GM10847 (cell line): ENCODE data around the gene AMFR.

Source experiments
- POLR2A ChIP-seq: IDR thresholded peaks from 2 replicates; pipeline ENCODE4 v1.6.1; 2011; ENCODE audit not compliant: insufficient read length; ENCODE audit errors: extremely low read depth

The AMFR gene

DNA sequence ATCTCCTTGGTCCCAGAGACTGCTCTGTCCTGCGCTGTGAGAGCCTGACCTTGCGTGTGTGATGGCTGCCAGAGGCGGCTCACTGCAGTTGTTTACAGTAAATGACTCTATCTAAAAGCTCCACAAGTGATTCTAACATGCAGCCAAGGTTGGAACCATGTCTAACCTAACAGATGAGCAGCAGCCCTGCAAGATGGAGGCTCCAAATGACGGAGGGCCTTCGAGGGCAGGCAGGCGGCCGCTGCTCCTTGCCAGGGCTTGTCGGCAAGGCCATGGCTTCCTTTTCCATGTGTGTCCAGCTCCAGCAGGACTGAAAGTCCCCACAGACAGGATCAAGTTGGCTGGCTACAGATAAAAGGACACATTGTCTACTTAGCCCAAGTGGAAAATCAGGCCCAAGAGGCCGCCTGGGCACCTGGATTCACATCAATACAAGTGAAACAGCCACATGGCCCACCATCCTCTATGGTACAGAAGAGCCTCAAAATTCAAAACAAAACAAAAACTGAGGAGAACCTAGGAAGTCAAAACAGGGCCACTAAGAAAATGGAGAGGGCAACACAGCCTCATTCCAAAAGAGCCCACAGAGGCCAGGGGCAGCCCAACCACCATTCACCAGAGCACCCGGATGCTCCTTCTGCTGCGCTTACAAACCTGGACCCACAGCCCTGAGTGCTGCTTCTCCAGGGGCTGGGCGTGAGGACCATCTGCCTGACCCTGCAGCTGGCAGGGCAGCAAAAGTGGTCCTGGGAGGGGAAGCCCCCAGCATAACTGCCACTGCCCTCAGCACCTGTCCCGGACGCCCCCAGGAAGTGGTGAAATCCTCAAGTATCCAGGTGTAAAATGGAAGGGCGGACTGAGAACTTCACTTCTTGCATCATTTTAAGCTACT, 65.0 kb downstream of the AMFR start:
- no peak for TF ChIP-seq POLR2A

DNA sequence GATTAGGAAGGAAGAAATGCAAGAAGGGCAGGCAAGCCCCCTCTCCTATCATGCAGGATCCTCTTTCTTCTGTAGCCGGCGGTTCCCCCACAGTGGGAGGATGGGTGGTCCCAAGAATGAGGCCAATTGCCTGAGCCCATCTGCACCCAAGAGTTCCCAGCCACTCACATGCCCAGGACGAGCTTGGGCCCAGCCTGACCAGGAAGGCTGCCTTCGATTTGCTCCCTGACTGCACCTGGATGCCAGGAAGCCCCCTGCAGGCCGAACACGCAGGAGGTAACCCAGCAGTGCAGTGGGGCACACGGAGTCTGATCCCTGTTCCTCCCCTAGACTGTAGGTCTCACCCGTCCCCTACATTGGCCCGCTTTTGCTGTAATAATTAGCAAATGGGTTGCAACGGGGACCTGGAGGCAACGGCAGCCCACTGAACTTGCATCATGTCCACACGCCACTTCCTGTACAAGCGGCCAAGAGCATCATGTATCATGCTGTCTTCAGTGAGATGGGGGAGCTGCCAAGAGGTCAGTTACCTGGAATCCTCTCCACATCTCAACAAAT, 67.5 kb downstream of the AMFR start:
- no peak for TF ChIP-seq POLR2A

DNA sequence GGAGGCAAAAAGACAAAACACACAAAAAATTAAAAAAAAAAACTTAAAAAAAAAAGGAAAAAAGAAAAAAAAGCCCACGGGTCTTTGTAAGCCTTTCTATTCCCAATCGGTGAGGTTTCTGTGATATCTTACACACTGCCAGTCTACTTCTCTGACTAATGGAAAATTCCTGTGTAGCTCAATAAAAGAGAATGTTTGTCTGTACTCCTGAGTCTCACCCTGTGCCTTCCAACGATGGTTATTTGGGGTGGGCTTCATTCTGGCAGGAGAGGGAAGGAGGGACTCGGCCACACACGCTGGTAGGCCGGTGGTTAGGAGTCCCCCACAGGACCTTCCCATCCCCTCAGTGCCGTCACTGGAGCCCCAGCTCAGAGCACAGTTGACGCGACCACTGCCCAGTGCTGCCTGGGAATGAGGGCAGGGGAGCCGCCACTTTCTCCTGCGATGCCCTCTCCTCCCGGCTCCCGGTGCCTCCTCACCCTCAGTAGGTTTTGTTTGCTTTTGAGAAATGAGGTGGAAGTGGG, 68.0 kb downstream of the AMFR start:
- no peak for TF ChIP-seq POLR2A

DNA sequence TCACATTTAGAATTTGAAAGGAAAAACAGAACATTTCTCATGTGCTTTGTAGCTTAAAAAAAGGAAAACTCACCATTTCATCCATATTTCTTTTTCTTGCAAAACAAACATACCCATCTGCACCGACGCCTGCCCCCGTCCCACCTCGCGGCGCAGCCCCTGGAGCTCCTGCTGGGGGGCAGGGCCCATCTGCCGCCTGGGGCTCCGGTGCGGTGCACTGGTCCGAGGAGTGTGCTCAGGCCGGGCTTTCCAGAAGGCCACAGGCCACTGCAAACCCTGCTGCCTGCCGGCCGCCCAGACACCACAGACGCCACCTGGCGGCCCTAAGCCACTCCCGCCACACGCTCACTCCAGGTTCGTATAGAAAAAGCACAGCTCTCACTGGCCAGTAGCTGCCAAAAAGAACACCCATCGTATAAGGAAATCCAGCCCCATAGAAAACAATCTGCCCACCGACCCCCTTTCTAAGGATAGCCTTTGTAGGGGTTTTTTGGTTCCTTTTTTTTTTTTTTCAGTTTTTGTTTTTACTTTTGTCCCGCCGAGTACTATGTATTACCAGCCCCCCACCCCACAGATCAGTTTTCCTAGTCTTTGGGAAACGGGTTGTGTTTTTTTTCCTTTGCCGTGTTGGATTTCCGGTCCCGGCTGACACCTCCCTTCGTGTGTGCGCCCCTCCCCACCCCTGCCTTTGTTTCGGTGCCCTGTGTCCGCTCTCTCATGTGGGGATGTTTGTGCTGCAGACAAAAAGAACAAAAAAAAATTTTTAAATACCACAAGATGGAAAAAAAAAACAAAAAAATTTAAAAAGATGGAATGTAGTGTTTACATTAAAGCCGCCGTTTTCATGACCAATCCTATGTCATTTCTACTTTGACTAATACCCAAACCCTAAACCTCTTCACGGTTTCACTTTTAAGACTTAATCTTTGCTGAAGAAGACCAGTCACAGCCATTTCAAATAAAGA, 68.8 kb downstream of the AMFR start:
- no peak for TF ChIP-seq POLR2A

- TF ChIP-seq POLR2A = no peak
Observed at GRCh38 chr16:56355786-56356275, 69.5 kb downstream of the AMFR start.

DNA sequence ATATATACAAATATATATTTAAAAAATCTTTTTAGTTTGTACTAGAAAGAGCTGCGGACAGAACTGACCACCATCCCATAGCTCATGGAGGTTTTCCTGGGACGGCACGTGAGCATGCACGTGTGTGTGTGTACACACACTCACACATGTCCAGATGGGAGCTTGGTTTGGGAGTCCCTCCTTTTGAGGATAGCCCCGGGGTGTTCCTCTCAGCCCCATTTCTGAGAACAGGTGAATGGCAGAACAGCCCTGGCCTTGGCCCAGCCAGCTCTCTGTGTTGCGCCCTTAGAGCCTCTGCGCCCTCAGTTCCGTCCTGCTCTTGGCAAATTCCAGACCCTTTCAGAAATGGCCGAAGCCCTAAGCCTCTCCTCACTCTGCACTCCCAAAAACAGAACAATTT, 70.1 kb downstream of the AMFR start:
- TF ChIP-seq POLR2A = no peak

- TF ChIP-seq POLR2A = no peak
Observed at GRCh38 chr16:56354746-56355145, 70.6 kb downstream of the AMFR start.

- no peak for TF ChIP-seq POLR2A
Observed at GRCh38 chr16:56354016-56354415, 71.3 kb downstream of the AMFR start.

DNA sequence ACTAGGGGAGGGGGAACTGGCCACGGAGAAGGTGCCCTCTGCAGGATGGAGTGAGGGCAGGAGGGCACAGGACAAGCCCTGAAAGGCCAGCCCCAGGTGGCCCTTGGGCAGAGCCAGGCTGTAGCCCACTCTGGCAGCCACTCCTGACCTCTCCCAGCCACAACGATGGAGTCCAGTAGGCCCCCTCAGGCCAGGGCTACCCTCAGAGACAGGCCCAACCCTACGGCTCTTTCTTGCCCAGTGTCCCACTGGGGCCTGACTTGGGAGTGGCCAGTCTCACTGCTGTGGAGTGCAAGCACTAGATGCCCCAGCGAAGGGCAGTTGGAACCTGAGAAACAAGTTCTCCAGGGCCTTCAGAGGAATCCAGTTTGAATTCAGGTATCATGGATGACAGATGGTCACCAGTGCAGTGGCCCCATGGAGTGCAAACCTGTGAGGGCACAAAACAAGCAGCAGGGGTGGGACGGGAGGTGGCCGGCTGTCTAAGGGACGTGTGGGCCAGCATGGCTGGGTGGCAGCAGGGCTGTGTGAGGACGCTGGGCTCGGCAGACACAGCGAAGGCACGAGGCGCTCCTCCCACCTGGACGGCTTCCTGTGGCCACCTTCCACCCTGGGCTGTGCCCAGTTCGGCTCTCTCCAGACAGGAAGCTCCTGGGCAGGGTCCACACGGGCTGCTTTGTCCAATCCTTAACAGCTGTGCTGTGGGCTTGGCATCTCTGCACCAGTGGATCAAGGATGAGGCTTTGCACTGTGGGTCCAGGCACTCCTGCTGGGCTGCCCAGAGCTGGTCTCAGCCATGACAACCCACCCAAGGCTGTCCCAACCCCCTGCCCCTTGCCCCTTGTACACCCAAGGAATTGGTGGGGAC, 72.1 kb downstream of the AMFR start:
- TF ChIP-seq POLR2A = no peak

DNA sequence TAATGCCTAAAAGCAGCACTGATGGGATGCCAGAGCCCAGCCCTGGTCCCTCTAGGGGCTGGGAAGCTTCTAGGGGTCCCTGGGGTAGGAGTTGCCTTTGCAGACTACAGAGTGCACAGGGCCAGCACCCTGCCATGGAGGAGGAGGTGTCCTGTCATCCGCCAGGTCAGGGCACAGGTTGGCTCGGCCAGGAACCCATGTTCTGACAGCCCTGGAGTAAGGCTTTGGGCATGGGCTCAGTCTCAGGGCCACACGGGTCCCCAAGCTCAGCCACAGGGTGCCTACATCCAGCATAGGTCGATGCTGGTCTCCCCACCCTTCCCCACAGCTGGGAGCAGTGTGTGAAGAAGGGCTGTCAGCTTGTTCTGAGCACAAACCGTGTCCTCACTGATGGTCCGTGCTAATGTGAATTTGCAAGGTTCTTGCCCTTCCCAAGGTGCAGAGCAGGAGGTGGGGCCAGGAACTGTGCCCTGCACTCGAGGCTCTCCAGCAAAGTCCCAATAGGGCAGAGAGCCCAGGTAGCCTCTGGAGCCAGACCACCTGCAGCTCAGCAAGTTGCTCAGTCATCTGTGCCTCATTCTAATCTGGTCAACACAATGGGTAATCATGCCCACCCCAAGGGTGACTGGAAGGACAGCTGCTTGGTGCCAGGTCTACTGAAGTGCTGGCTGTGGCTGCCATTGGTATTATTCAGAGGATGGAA, 72.8 kb downstream of the AMFR start:
- TF ChIP-seq POLR2A = no peak

DNA sequence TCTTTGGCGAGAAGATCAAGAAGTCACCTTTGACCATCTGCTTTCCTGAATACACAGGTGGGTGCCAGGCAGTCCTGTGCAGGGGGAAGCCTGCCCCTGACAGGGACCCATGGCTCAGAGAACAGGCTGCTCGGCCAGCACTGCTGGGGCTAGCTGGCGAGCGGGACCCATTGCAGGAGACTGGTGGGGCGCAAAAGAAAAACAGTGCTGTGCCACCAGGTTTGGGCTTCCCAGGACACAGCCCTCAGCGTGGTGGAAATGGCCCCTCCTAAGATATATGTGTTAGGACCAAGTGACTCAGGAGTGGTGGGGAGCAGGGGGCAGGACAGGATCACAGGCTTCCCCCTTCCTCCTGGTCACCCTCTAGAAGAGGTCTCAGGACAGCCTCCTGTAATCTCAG, 73.9 kb downstream of the AMFR start:
- TF ChIP-seq POLR2A = no peak

DNA sequence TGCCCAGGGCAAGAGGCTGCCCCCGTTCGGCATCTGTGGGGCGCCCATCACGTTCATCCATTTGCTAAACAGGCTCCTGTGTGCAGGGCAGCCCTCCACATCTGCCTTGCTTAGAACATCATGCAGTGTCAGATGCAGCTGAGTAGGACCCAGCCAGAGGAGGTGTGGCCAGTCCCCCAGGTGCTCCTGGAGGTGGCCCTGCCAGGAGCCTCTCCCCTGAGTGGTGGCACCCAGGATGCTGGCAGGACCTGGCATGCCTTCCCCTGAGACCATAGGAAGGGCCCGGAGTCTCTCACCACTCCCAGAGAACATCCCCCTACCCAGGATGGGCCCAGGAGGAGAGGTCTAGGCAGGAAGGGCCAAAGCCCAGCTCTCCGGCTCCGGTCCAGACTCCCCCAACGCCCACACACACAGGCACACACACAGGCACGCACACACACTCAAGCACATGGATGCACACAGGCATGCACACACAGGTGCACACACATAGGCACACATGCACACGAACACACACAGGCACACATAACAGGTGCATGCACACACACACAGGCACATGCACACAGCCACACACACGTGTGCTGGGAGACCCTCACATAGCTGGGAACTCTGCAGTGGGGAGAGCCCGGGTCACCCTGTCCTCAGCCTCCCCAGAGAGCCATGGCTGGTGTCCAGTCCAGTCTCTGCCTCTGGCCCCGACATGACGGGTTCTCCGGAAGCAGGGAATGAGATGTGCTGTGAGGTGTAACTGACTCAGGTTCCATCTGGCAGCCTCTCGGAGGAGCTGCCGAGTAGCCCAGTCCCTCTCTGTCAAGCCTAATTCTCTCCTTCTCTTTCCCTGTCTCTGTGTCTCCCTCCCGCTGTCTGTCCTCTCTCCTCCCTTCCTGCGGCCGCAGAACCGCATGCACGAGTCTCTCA, 74.6 kb downstream of the AMFR start:
- no peak for TF ChIP-seq POLR2A

- TF ChIP-seq POLR2A = no peak
Observed at GRCh38 chr16:56349711-56350161, 75.6 kb downstream of the AMFR start.
